ENCODE results near the gene PTPRN2. TPM values are rescaled to one million over a fixed set of nuclear protein-coding genes. Genes with fewer than 3 reads are reported as not detected.

PTPRN2 gene
- total RNA-seq, 4 donors from 2014 or later, result 6.6 to 10.7 (median 8.2) TPM

GRCh38 chr7:158074896-158075632 is 512.6 kb downstream of the PTPRN2 start:
- no peak overlapping the region for H3K27ac ChIP-seq
- no peak overlapping the region for H3K4me3 ChIP-seq
- no peaks in the 10 kb centered on the region for H3K27me3 ChIP-seq
- TF ChIP-seq EP300 (IDR thresholded peaks at IDR 0.05) (no peak), CTCF (IDR thresholded peaks at IDR 0.05) (no peak), POLR2A (IDR thresholded peaks at IDR 0.05) (no peak)
- H3K9me3 ChIP-seq, result peaks cover 0 to 2% (median 0%) of the 10 kb centered on the region in 4 donors
- 84 to 87% methylated on average over 27 to 29 of the region's 29 CpGs for WGBS, 2 donors
- H3K36me3 ChIP-seq, result no peaks in the 10 kb centered on the region
- DNase-seq (ENCODE audit: low spot score in 2 of 2), result no peak
- peaks cover 0 to 15% (median 0%) of the 10 kb centered on the region in 4 donors for H3K4me1 ChIP-seq

- no peak overlapping the region for H3K27ac ChIP-seq
- no peaks in the 10 kb centered on the region for H3K36me3 ChIP-seq
- no peak overlapping the region for H3K4me3 ChIP-seq
- DNase-seq (ENCODE audit: low spot score in 2 of 2), result no peak
- peaks cover 0 to 4% (median 0%) of the 10 kb centered on the region in 4 donors for H3K9me3 ChIP-seq
- no peaks in the 10 kb centered on the region for H3K27me3 ChIP-seq
- WGBS, 2 donors, result 74 to 85% methylated on average over 35 of the region's 35 CpGs
- TF ChIP-seq POLR2A (IDR thresholded peaks at IDR 0.05), result no peak
- TF ChIP-seq EP300 (IDR thresholded peaks at IDR 0.05), result no peak
- no peak for TF ChIP-seq CTCF (IDR thresholded peaks at IDR 0.05)
- H3K4me1 ChIP-seq, result peaks cover 0 to 15% (median 0%) of the 10 kb centered on the region in 4 donors
Observed at GRCh38 chr7:158073845-158074840, 513.5 kb downstream of the PTPRN2 start.

GRCh38 chr7:158072991-158073730 is 514.5 kb downstream of the PTPRN2 start:
- WGBS, 2 donors, result 87 to 94% methylated on average over 16 to 18 of the region's 18 CpGs
- Histone ChIP-seq H3K4me3 (no peak overlapping the region), H3K27ac (no peak overlapping the region), H3K27me3 (no peaks in the 10 kb centered on the region), H3K9me3 (peaks cover 0 to 4% (median 0%) of the 10 kb centered on the region in 4 donors), H3K4me1 (peaks cover 0 to 15% (median 0%) of the 10 kb centered on the region in 4 donors), H3K36me3 (no peaks in the 10 kb centered on the region)
- no peak for TF ChIP-seq EP300 (IDR thresholded peaks at IDR 0.05)
- no peak for TF ChIP-seq CTCF (IDR thresholded peaks at IDR 0.05)
- no peak for TF ChIP-seq POLR2A (IDR thresholded peaks at IDR 0.05)
- DNase-seq (ENCODE audit: low spot score in 2 of 2), result no peak

- Histone ChIP-seq H3K27me3 (no peaks in the 10 kb centered on the region), H3K4me1 (no peaks in the 10 kb centered on the region), H3K4me3 (no peak overlapping the region), H3K27ac (no peak overlapping the region), H3K36me3 (no peaks in the 10 kb centered on the region), H3K9me3 (peaks cover 0 to 4% (median 0%) of the 10 kb centered on the region in 4 donors)
- no peak for DNase-seq (ENCODE audit: low spot score in 2 of 2)
- 87 to 89% methylated on average over 21 of the region's 21 CpGs for WGBS, 2 donors
- TF ChIP-seq CTCF (IDR thresholded peaks at IDR 0.05) (no peak), EP300 (IDR thresholded peaks at IDR 0.05) (no peak), POLR2A (IDR thresholded peaks at IDR 0.05) (no peak)
Observed at GRCh38 chr7:158070222-158070920, 517.3 kb downstream of the PTPRN2 start.
